GM23338 (cell line): ENCODE results near the gene SSH2.

ENCODE experiments used
- EZH2 ChIP-seq: fragments of 200-600 bp; sonication (generic); IDR thresholded peaks from one replicate; pipeline ENCODE4 v1.8.0; 2017; ENCODE audit warnings: antibody characterized with exemption, mild to moderate bottlenecking, low read depth; ENCODE audit not compliant: unreplicated experiment
- EZH2phosphoT487 ChIP-seq: fragments of 200-600 bp; sonication (generic); IDR thresholded peaks from one replicate; pipeline ENCODE4 v1.8.1; 2018; ENCODE audit warnings: antibody characterized with exemption; ENCODE audit not compliant: unreplicated experiment
- JUNB ChIP-seq: IDR thresholded peaks from one replicate; pipeline ENCODE4 v1.6.1; 2016; ENCODE audit warnings: antibody characterized with exemption; ENCODE audit not compliant: unreplicated experiment
- NANOG ChIP-seq: IDR thresholded peaks from 2 replicates; pipeline ENCODE4 v1.6.1; 2016; ENCODE audit warnings: antibody characterized with exemption, borderline replicate concordance
- POLR2AphosphoS5 ChIP-seq: IDR thresholded peaks from 2 replicates; pipeline ENCODE4 v1.6.1; 2016; ENCODE audit warnings: antibody characterized with exemption, low read depth
- TF ChIP-seq, protein P1 (sequence below): IDR thresholded peaks from one replicate; pipeline ENCODE4 v1.6.1; 2018; ENCODE audit warnings: antibody characterized with exemption; ENCODE audit not compliant: unreplicated experiment
- TF ChIP-seq, protein P2 (sequence below), 2 experiments: fragments of 200-600 bp in 1 of 2; sonication (generic) in 1 of 2; conservative IDR thresholded peaks; 2 replicates each; pipeline versions ENCODE4 v1.5.1 to v1.6.1; 2016 to 2017; ENCODE audit warnings: antibody characterized with exemption in 2 of 2, low read depth in 2 of 2, mild to moderate bottlenecking in 2 of 2, moderate library complexity in 1 of 2
- TF ChIP-seq, protein P3 (sequence below): IDR thresholded peaks from 2 replicates; pipeline ENCODE4 v1.6.1; 2016; ENCODE audit warnings: antibody characterized with exemption

DNA sequence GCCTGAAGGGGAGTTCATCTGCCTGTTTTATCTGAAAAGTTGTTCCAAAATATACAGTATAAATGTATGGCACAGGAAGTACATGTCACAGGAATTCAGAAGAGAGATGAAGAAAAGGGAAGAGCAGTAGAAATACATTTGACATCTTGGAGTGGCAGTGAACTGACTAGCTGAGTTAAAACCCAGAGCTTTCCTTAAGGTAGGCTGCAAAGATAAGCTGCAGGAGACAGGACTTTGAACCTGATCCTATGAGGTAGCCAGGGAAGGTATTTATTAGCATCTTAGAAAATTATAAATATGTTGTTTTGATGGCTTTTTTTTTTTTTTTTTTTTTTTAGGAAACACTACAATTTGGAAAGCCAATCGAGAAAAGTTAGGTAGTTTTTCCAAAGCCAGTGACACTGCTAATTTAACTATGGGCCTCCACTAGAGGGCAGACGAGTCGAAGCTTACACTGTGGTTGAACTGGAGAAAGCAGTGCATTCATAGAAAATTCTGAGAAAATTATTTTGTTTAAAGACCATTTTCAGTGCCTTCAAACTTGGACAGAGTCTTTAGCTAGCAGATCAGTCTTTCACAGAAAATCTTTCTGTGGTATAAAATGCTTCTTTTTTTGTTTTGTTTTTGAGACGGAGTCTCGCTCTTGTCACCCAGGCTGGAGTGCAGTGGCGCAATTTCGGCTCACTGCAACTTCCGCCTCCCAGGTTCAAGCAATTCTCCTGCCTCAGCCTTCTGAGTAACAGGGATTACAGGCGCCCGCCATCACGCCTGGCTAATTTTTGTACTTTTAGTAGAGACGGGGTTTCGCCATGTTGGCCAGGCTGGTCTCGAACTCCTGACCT lies 122.3 kb downstream of the SSH2 start:
- TF ChIP-seq, protein P1, sequence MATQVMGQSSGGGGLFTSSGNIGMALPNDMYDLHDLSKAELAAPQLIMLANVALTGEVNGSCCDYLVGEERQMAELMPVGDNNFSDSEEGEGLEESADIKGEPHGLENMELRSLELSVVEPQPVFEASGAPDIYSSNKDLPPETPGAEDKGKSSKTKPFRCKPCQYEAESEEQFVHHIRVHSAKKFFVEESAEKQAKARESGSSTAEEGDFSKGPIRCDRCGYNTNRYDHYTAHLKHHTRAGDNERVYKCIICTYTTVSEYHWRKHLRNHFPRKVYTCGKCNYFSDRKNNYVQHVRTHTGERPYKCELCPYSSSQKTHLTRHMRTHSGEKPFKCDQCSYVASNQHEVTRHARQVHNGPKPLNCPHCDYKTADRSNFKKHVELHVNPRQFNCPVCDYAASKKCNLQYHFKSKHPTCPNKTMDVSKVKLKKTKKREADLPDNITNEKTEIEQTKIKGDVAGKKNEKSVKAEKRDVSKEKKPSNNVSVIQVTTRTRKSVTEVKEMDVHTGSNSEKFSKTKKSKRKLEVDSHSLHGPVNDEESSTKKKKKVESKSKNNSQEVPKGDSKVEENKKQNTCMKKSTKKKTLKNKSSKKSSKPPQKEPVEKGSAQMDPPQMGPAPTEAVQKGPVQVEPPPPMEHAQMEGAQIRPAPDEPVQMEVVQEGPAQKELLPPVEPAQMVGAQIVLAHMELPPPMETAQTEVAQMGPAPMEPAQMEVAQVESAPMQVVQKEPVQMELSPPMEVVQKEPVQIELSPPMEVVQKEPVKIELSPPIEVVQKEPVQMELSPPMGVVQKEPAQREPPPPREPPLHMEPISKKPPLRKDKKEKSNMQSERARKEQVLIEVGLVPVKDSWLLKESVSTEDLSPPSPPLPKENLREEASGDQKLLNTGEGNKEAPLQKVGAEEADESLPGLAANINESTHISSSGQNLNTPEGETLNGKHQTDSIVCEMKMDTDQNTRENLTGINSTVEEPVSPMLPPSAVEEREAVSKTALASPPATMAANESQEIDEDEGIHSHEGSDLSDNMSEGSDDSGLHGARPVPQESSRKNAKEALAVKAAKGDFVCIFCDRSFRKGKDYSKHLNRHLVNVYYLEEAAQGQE: no peak
- TF ChIP-seq EZH2 (no peak), EZH2phosphoT487 (no peak), JUNB (no peak), POLR2AphosphoS5 (no peak), NANOG (no peak)
- TF ChIP-seq, protein P2, sequence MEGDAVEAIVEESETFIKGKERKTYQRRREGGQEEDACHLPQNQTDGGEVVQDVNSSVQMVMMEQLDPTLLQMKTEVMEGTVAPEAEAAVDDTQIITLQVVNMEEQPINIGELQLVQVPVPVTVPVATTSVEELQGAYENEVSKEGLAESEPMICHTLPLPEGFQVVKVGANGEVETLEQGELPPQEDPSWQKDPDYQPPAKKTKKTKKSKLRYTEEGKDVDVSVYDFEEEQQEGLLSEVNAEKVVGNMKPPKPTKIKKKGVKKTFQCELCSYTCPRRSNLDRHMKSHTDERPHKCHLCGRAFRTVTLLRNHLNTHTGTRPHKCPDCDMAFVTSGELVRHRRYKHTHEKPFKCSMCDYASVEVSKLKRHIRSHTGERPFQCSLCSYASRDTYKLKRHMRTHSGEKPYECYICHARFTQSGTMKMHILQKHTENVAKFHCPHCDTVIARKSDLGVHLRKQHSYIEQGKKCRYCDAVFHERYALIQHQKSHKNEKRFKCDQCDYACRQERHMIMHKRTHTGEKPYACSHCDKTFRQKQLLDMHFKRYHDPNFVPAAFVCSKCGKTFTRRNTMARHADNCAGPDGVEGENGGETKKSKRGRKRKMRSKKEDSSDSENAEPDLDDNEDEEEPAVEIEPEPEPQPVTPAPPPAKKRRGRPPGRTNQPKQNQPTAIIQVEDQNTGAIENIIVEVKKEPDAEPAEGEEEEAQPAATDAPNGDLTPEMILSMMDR (conservative IDR thresholded peaks at IDR 0.05; ENCODE audit: low read depth in 2 of 2): peak; percentile 78 to 87
- TF ChIP-seq, protein P3, sequence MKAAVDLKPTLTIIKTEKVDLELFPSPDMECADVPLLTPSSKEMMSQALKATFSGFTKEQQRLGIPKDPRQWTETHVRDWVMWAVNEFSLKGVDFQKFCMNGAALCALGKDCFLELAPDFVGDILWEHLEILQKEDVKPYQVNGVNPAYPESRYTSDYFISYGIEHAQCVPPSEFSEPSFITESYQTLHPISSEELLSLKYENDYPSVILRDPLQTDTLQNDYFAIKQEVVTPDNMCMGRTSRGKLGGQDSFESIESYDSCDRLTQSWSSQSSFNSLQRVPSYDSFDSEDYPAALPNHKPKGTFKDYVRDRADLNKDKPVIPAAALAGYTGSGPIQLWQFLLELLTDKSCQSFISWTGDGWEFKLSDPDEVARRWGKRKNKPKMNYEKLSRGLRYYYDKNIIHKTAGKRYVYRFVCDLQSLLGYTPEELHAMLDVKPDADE: no peak
